DMS114 treated with DMSO at 0.1 percent for 48 hours (cell line): Measurements from ENCODE around the gene AP4S1.

Experiments used
- DNase-seq: peaks from one replicate; lab custom pipeline; 2025; ENCODE audit not compliant: unreplicated experiment; lab: John Stamatoyannopoulos, UW

AP4S1 gene

GRCh38 chr14:31006703-31007102 lies 18.7 kb upstream of the AP4S1 start:
- no peak for DNase-seq

GRCh38 chr14:31009836-31010574 lies 15.4 kb upstream of the AP4S1 start:
- DNase-seq = no peak

DNA sequence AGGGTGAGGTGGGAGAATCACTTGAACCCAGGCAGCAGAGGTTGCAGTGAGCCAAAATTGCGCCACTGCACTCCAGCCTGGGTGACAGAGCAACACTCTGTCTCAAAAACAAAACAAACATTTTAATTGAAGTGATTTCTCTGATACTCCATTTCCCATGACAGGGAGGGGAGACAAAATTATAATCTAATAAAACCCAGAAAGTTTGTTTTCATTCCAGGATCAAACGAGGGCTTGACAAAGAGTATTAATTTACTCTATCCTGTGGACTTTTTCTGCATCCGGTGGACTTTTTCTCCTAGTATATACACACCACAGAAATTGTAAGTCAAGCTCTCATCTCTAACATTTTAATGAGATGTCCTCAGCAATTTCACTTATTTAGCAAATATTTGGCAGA lies 14.5 kb upstream of the AP4S1 start:
- no peak for DNase-seq

DNA sequence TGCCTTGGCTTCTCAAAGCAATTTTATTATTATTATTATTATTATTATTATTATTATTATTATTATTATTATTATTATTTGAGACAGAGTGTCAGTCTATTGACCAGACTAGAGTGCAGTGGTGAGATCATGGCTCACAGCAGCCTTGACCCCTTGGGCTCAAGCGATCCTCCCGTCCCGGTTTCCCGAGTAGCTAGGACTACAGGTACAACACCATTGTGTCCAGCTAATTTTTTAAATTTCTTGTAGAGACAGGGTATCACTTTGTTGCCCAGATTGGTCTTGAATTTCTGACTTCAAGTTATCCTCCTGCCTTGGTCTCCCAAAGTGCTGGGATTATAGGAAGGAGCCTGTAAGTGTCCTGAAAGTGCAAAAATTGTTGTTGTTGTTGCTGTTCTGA lies 11.6 kb upstream of the AP4S1 start:
- DNase-seq = no peak

- DNase-seq = no peak
Measured at GRCh38 chr14:31018057-31018645, 7.3 kb upstream of the AP4S1 start.

- DNase-seq = no peak
Measured at GRCh38 chr14:31020834-31021575, 4.4 kb upstream of the AP4S1 start.

- DNase-seq = no peak
Measured at GRCh38 chr14:31021576-31021949, 3.9 kb upstream of the AP4S1 start.

DNA sequence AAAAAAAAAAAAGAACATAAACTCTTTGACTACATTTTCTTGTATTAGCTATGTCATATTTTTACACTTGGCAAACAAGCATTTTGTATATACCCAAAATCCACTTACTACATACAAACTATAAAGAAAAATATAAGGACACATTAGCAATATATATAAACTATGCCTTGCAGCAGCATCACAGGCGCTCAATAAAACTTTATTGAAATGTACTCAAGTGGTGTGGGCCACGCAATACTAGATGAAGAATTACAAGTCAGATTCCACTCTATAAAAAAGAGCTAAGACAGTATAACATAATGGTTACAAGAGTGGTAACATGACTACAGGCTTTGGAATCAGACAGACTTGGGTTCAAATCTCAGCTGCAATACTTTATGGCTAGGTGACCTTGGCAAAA lies 3.1 kb upstream of the AP4S1 start:
- no peak for DNase-seq

DNA sequence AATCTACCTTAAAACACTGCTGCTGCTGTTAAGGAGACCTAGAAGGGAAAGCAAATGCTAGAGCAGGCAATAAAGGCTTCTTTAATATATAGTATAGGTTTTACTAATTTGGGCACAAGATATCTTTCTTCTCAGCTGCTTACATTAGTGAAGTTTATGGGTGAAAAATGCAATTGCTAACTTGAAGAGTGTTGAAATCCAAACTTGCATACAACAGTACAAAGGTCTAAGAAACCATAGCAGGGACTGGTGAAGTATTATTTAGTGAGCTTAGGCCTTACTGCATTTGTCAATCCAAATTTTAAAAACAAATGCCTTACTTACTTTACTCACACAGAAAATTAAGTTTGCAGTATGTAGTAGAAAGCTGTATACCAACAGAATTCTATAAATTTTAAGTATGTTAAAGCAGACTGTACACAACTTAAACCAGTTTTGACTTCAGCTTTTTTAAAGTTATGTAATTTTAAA lies 1.4 kb upstream of the AP4S1 start:
- DNase-seq = no peak

- DNase-seq = no peak
Measured at GRCh38 chr14:31024577-31025366, 677 bp upstream of the AP4S1 start.

DNA sequence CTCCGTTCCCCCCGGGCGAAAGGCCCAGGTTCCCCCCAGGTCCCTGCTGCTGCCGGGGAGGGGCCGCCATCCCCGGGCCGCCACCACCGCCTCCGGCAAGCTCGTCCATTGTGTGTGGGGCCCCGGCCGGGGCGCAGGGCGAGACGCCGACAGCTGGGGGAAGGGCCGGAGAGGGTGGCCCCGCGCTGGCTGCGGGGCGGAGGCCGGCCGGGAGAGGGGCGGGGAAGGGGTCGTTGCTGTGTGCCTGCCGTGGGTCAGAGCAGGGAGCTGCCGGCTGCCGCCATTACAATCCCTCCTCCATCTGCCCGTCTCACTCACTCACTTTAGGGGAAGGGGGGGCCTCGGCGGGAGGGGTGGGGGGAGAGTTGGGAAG lies 614 bp downstream of the AP4S1 start, which contains the start of gene STRN3:
TSS of gene STRN3 (minus strand) at position 303 of the 373 bp plus-strand sequence. CDS start at position 109, 194 bp downstream.
- no peak for DNase-seq

GRCh38 chr14:31026450-31027235 lies 1.2 kb downstream of the AP4S1 start:
- DNase-seq = peak; percentile 88

GRCh38 chr14:31027847-31028246 lies 2.4 kb downstream of the AP4S1 start:
- DNase-seq = no peak

- DNase-seq = no peak
Measured at GRCh38 chr14:31029016-31029970, 3.8 kb downstream of the AP4S1 start.

- DNase-seq = no peak
Measured at GRCh38 chr14:31030469-31030868, 5.0 kb downstream of the AP4S1 start.

DNA sequence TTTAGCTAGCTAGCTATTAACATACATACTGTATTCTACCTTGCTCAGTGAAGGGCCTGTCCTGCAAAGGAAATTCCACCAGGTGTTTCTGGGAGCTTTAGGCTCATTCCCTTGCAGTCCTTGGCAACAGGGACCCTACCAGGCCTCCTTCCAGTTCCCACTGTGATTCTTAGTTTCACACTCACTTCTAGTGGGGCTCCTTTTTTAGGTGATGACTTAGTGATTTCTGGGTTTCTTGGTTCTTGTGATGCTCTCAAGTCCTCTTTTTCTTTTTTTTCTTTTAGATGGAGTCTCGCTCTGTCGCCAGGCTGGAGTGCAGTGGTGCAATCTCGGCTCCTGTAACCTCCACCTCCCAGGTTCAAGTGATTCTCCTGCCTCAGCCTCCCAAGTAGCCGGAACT lies 11.1 kb downstream of the AP4S1 start:
- DNase-seq = no peak

DNA sequence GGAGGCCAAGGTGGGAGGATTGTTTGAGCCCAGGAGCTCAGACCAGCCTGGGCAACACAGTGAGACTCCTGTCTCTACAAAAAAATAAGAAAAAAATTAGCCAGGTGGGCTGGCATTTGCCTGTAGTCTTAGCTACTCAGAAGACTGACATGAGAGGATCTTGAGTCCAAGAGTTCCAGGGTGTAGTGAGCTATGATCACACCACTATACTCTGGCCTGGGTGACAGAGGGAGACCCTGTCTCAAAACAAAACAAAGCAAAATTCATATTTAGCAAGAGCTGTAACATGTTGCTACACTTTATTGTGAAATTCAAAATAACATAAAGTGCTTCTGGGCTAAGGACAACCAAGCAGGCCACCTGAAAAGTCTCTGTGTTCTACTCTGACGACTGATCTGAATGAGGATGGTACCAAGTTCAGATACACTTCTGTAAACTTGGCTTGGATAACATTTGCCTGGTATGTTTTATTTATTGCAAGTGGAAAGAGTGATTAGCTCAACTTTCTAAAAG lies 12.3 kb downstream of the AP4S1 start:
- no peak for DNase-seq

GRCh38 chr14:31038521-31039166 lies 13.2 kb downstream of the AP4S1 start:
- no peak for DNase-seq

DNA sequence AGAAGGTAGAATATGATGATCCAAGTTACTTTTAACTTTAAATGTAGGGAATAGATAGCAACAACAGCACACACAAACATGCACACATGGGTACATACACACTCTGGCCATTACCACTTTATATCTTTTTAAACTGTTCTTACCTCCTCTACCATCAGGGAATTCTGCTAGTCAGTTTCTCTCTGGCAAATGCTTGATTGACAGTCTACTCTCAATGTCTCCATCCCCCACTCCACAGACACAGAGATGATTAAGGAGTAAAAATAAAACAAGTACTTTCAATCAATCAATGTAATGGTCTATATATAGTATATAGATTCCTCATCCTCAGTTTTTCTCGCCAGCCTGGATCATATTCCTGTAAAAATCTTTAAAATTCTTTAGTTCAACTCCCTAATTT lies 16.9 kb downstream of the AP4S1 start:
- no peak for DNase-seq
